HPDE6-E6E7 (cell line): ENCODE measurements around the gene XPNPEP1.
"Not testable (repeated sequence)": the region's sequence is repeated elsewhere in the genome, so short reads cannot be mapped to it uniquely, and the experiment has no call there.

Experiments
- DNase-seq: peaks from one replicate; pipeline ENCODE4 v3.0.0; 2011; ENCODE audit warnings: missing footprints; ENCODE audit errors: extremely low spot score

XPNPEP1 gene

GRCh38 chr10:109924087-109924486 lies 776 bp upstream of the XPNPEP1 start:
- DNase-seq: no peak

DNA sequence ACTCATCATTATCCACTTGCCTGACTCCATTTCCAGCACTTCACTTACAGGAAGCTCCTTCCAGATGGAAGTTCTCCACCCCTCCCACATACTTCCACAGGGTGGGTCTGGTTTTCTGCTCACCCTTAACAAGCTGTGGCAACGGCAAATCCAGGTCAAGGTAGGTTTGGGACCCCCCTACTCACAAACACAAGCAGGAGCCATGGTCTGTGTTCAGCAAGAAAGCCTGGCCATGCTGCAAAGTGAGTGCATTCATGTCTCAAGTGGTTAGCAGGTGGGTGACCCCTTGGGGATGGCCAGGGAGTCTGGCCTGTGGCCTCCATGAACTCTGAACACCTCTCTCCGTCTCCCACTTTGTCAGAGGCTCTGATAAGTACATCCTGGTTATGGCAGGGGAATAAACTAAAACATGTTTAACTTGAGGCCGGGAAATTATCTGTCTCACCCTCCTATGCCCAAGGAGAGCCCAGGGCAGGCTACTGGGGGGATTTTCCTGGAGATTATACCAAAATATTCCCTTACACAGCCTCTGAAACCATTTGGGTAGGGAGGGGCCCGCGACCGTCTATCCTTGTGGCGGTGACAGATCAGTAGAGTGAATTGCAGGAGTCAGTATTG lies 844 bp downstream of the XPNPEP1 start:
- DNase-seq: no peak

DNA sequence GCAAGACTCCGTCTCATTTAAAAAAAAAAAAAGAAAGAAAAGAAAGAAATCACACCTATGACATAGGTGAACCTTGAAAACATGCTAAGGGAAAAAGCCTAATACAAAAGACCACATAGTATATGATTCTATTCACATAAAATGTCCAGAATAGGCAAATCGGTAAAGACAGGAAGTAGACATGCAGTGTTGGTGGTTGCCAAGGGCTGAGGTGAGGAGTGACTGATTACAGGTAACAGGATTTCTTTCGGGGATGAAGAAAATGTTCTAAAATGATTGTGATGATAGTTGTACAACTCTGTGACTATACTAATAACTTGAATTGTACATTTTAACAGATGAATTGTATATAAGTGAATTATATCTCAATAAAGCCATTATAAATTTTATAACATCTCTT lies 3.3 kb downstream of the XPNPEP1 start:
- DNase-seq: no peak

DNA sequence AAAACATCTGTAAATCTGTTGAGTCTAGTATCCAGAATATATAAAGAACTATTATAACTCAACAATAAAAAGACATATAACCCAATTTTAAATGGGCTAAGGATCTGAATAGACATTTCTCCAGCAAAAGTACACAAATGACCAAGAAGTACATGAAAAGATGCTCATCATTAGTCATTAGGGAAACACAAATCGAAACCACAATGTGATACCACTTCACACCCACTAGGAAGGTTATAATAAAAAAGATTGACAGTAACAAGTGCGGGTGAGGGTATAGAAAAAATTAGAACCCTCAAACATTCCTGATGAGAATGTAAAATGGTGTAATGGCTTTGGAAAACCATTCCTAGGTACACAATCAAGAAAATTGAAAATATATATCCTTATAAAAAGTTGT lies 4.1 kb downstream of the XPNPEP1 start:
- DNase-seq: no peak

DNA sequence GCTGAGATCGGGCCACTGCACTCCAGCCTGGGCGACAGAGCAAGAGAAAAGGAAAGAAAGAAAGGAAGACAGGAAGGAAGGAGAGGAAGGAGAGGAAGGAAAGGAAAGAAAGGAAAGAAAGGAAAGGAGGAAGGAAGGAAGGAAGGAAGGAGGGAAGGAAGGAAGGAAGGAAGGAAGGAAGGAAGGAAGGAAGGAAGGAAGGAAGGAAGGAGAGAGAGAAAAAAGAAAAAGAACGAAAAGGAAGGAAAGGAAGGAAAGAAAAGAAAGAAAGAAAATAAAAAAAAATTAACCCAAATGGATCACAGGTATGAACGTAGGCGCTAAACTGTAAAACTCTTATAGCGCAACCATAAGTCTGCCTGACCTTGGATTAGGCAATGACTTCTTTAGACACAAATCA lies 4.6 kb downstream of the XPNPEP1 start:
- not testable (repeated sequence) for DNase-seq

DNA sequence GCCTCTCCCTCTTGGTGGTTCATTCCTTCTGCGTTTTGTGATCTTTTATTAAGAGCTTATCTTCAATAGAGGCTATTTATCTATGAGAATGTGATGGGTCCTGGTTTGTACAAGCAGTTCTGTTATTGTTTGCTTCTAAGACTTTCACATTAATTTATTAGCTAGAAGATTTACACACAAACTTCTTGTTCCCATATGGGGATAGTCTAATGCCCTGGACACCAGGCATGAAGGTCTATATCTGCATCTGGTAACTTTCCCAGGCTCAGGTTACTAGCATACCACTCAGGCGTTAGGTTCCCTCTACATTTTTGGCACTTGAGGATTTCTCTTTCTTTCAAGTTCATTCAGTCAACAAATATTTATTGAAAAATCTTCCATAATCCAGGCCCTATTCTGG lies 7.7 kb downstream of the XPNPEP1 start:
- DNase-seq: no peak

GRCh38 chr10:109914966-109915365 lies 8.3 kb downstream of the XPNPEP1 start:
- peak; percentile 86 for DNase-seq

DNA sequence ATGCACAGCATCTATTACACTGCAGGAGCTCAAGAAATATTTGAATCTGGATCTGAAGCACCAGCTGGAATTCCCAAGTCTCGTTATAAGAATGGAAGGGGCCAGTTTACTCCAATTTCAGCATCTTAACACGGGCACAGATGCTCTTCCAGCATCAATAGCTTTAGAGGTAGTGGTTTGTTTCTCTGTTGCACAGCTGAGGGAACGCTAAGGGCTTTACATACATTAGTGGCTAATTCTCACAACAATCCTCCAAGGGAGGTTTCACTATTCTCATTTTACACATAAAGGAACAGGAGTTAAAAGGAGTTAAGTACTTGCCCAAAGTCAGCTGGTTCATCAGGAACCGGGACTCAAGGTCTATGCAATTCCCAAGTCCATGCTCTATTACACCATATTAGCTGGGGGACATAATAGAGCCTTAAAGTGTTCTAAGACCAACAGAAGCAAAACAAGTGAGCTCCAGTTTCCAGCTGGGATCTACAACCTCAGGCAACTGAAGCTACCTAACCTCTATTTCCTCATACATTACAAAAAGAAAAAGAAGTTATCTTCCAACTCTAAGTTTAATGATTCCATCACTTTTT lies 9.9 kb downstream of the XPNPEP1 start:
- no peak for DNase-seq

DNA sequence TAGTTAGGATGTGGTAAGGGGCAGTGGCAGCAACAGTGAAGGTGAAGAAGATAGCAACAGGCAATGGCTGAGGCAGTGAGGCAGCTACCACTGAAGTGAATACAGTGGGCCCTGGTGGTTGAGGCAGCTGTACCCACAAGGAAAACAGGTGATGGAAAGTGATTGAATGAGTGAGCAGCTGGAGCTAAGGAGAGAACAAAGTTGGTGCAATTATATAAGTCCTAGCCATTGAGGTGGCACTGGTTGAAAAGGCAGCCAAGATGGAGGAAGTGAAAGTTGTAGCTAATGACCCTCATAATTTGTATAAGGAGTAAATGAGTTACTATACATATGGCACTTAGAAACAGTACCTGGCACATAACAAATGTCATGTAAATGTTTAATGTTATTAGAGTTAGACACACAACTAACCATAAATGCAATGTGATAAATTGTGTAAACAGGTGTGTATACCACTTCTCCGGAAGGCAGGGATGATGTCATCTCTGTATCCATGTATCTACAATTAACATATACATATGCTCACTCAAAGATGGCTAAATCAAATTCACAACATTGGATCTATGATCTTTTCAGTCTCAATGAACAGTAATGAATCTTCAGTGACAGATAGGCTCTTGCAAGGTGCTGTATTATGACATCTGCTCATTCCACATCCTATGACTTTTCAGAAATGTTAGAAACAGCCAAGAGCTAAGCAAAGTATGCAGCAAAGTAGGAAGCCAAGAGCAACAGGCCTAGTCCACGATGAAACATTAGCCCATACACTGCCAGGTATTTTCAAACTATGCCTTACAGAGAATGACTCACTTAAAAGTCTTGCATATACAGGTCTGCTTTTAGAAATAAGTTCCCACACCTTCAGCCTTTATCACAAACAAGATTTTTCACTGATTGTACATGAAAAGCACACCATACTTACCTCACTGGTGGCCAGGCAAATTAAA lies 10.7 kb downstream of the XPNPEP1 start:
- DNase-seq: peak; percentile 65

- no peak for DNase-seq
Measured at GRCh38 chr10:109911903-109912302, 11.4 kb downstream of the XPNPEP1 start.

DNA sequence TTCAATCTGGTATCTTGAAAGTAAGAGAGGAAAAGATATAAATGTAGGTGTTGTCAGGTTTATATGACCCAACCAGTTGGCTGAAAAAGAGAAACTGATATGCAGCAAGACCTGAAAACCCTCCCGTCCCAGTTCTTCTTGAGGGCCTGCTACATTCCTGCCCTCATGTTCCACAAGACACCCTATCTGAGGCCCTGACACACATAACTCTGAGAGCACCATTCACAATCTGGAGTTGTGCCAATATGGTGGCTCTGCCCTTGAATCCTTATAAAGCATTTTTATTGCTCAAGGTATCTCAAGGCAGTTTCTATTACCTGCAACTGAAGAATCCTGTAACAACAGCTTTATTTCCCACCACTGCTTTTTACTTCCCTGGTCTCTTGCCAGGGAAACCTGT lies 17.0 kb downstream of the XPNPEP1 start:
- DNase-seq: no peak

GRCh38 chr10:109904397-109904796 lies 18.9 kb downstream of the XPNPEP1 start:
- no peak for DNase-seq

DNA sequence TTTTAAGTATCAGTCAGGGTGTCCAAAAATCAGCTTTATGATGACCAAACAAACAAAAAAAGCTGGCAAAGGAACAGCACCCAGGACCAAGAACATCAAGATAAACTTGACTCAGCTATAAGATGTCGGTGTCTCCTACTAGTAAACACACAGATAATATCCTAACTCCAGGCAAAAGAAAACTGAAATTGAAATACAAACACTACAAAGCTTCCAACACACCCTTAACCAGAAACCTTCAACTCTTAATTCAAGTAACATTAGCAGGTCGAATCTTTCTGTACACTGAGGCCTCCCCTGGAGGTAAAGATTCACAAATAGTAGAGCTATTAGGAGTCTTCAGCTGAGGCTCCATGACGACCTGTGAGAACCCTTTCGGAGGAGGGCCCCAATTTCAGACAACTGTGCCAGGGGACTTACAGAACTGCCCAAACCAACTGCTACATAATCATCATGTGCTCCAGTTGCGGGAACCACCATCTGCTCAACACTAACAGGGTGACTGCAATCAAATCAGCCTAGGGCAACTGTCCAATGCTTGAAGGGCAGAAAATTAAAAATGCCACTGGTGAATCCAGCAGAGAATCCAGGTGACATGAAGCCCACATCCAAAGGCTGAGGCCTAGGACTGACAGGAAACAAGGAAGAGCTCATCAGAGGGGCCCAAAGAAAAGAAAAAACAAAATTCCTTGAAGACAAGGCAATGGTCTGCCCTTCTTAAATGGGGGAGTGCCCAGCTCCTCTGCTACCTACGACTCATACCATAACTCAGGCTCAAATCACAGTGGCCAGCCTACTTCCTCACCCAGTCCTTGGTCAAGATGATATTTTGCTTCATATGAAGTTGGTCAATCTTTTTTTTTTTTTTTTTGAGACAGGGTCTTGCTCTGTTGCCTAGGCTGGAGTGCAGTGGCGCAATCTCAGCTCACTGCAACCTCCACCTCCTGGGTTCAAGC lies 20.0 kb downstream of the XPNPEP1 start:
- DNase-seq: no peak

GRCh38 chr10:109899356-109900331 lies 23.7 kb downstream of the XPNPEP1 start:
- no peak for DNase-seq

DNA sequence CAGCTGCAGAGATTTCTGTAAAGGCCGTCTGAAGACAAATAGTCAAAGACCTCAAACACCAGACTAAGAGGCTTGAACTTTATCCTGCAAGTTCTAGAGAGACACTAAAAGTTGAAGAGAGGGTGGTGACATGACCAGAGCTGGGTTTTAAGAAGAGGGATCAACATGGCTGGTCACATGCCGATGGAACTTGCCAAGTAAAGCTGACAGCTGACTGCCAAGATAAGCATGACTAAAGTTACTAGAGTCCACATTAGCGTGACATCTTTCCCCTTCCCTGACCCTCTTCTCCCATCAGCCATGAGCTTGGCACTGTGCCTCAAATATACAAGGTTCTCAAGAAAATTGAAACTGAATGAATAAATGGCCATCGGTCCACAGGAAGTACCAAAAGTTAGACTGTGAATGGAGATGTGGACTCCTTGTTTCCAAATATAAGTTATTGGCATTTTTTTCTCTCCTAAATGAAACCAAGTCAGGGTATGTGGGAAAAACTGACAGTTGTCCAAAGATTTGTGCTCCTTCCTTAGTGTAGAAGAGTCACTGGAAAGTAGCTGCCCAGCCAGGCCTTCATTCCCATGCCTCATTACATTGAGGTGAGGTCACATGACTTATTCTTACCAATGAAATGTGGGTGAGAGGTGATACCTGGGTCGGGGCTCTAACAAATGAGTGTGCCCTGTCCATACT lies 24.5 kb downstream of the XPNPEP1 start:
- DNase-seq: no peak

- DNase-seq: no peak
Measured at GRCh38 chr10:109898007-109898406, 25.3 kb downstream of the XPNPEP1 start.

DNA sequence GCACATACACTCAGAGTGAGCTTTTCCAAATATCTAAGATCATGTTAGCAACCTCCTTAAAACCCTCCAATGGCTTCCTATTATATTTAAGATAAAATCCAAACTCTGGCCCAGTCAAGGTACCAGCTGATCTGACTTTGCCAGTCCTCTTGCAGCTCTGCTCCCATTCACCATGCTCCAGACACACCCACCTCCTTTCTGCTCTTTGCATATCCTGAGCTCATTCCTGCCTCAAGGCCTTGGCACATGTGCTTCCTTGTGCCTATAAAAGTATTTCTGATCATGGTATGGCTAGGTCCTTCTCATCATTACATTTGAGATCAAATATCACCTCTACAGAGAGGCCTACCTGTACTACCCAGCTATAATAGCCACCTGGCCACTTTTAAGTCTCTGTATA lies 27.5 kb downstream of the XPNPEP1 start:
- no peak for DNase-seq

GRCh38 chr10:109895095-109895818 lies 28.1 kb downstream of the XPNPEP1 start:
- no peak for DNase-seq

GRCh38 chr10:109894516-109894915 lies 28.8 kb downstream of the XPNPEP1 start:
- peak; percentile 49 for DNase-seq
